HepG2 (cell line): Measurements from ENCODE around the gene ARGLU1. TPM values are rescaled to one million over a fixed set of nuclear protein-coding genes. Genes with fewer than 3 reads are reported as not detected.

Experiments used
- ATAC-seq: fragments of 200-7000 bp; cut with Tn5 transposase; 3 replicates; pipeline ENCODE4 v1.9.1; 2020; ENCODE audit warnings: mild to moderate bottlenecking, moderate library complexity
- BruUV-seq: library from RNA; stranded (reverse); fragments of 400-500 nt; replicated peaks from 2 replicates; lab custom pipeline; 2021; lab: Mats Ljungman, UMichigan
- CTCF ChIA-PET: fragments of 300-600 bp; formaldehyde crosslinking; extraction: SDS; loops from one replicate; lab custom pipeline; 2021; ENCODE audit warnings: low total read pairs, inconsistent platforms, low intra/inter-chr PET ratio; lab: Yijun Ruan, JAX
- POLR2A ChIA-PET: fragments of 350-600 bp; sonication (Branson Sonifier 250); formaldehyde crosslinking; loops from one replicate; lab custom pipeline; 2020; ENCODE audit warnings: antibody characterized with exemption, inconsistent platforms; lab: Yijun Ruan, JAX
- DNase-seq: peaks from one replicate; pipeline ENCODE4 v3.0.0-alpha.2; 2015; ENCODE audit warnings: low spot score
- FAIRE-seq: peaks from 3 replicates; lab custom pipeline; 2011; peaks lifted over from hg19 to GRCh38; lab: Jason Lieb, UNC
- H2AFZ ChIP-seq: one replicate; pipeline ENCODE4 v1.6.1; 2011; ENCODE audit warnings: low read length, inconsistent platforms
- H3K27ac ChIP-seq: fragments of 300-600 bp; 3 replicates; pipeline ENCODE4 v1.8.0; 2011; ENCODE audit warnings: mixed run types, mild to moderate bottlenecking, mixed read lengths, low read length, inconsistent platforms; ENCODE audit not compliant: insufficient read depth; ENCODE audit errors: extremely low read length
- H3K27me3 ChIP-seq, 2 experiments: fragments of 200-600 bp in 1 of 2; 2 replicates in 1 of 2; 3 replicates in 1 of 2; pipeline versions ENCODE4 v1.6.0 to v1.8.0; 2011; ENCODE audit warnings: low read length in 2 of 2, mild to moderate bottlenecking in 2 of 2, moderate library complexity in 2 of 2, inconsistent platforms in 1 of 2; ENCODE audit not compliant: insufficient read depth in 2 of 2, control insufficient read depth in 1 of 2
- H3K36me3 ChIP-seq, 2 experiments: fragments of 200-600 bp in 1 of 2; replicated peaks in 1 of 2; 2 replicates in 1 of 2; 3 replicates in 1 of 2; pipeline versions ENCODE4 v1.5.1 to v1.8.0; 2011; ENCODE audit warnings: low read length in 2 of 2, inconsistent platforms in 1 of 2; ENCODE audit not compliant: insufficient read depth in 2 of 2, control insufficient read depth in 1 of 2
- H3K4me1 ChIP-seq: 2 replicates; pipeline ENCODE4 v1.5.1; 2012; ENCODE audit warnings: low read length, inconsistent platforms; ENCODE audit not compliant: insufficient read depth
- H3K4me2 ChIP-seq: 2 replicates; pipeline ENCODE4 v1.6.0; 2011; ENCODE audit warnings: low read depth, low read length, inconsistent platforms
- H3K4me3 ChIP-seq, 3 experiments: fragments of 200-600 bp in 1 of 3; sonication (generic), shearing (Covaris generic) in 1 of 3; replicated peaks in 1 of 3; 2 replicates each; pipeline ENCODE4 v1.5.1; 2011 to 2016; ENCODE audit warnings: low read length in 3 of 3, inconsistent platforms in 2 of 3, low read depth in 2 of 3, mild to moderate bottlenecking in 2 of 3, control low read depth in 1 of 3, mixed read lengths in 1 of 3; ENCODE audit not compliant: insufficient read depth in 1 of 3
- H3K79me2 ChIP-seq: one replicate; pipeline ENCODE4 v1.6.1; 2011; ENCODE audit warnings: low read length, inconsistent platforms; ENCODE audit not compliant: insufficient read depth
- H3K9ac ChIP-seq: 2 replicates; pipeline ENCODE4 v1.6.0; 2011; ENCODE audit warnings: mild to moderate bottlenecking, low read depth, low read length, inconsistent platforms; ENCODE audit not compliant: insufficient read depth
- H3K9me3 ChIP-seq: 2 replicates; pipeline ENCODE4 v1.5.1; 2012; ENCODE audit warnings: mild to moderate bottlenecking, low read length
- H4K20me1 ChIP-seq: 2 replicates; pipeline ENCODE4 v1.6.0; 2011; ENCODE audit warnings: inconsistent platforms, mild to moderate bottlenecking, low read length, moderate library complexity; ENCODE audit not compliant: insufficient read depth
- ATRX ChIP-seq: sonication (generic); formaldehyde crosslinking; IDR thresholded peaks from 2 replicates; pipeline ENCODE4 v1.4.0; 2020; ENCODE audit warnings: missing genetic modification reagents, borderline replicate concordance
- CEBPG ChIP-seq: IDR thresholded peaks from 2 replicates; pipeline ENCODE4 v1.6.1; 2016
- EP300 ChIP-seq, 3 experiments: sonication (generic) in 1 of 3; formaldehyde crosslinking in 1 of 3; IDR thresholded peaks; 2 replicates each; pipeline versions ENCODE4 v1.5.1 to v1.6.1; 2011 to 2020; ENCODE audit warnings: low read depth in 2 of 3, low read length in 2 of 3, borderline replicate concordance in 1 of 3, improper control_type of control experiment in 1 of 3, mild to moderate bottlenecking in 1 of 3, missing genetic modification reagents in 1 of 3, moderate library complexity in 1 of 3
- KDM4B ChIP-seq: sonication (generic); formaldehyde crosslinking; IDR thresholded peaks from 2 replicates; pipeline ENCODE4 v1.4.0; 2020; ENCODE audit warnings: missing genetic modification reagents
- NFYC ChIP-seq: IDR thresholded peaks from 2 replicates; pipeline ENCODE4 v1.6.1; 2016; ENCODE audit warnings: missing genetic modification reagents, missing compliant biosample characterization
- PHF5A ChIP-seq: IDR thresholded peaks from one replicate; pipeline ENCODE4 v1.6.1; 2018; ENCODE audit warnings: low read depth, missing genetic modification reagents; ENCODE audit not compliant: unreplicated experiment
- SP1 ChIP-seq, 2 experiments: fragments of 450-650 bp in 1 of 2; sonication (generic) in 1 of 2; formaldehyde crosslinking in 1 of 2; IDR thresholded peaks; 2 replicates each; pipeline versions ENCODE4 v1.4.0 to v1.6.1; 2016 to 2020; ENCODE audit warnings: missing genetic modification reagents in 1 of 2
- TAF1 ChIP-seq: sonication (generic); formaldehyde crosslinking; IDR thresholded peaks from 2 replicates; pipeline ENCODE4 v1.4.0; 2020; ENCODE audit warnings: missing genetic modification reagents
- TBP ChIP-seq: sonication (generic); formaldehyde crosslinking; IDR thresholded peaks from 2 replicates; pipeline ENCODE4 v1.5.0; 2020; ENCODE audit warnings: missing genetic modification reagents
- ZFP36L2 ChIP-seq: sonication (generic); formaldehyde crosslinking; IDR thresholded peaks from 2 replicates; pipeline ENCODE4 v1.4.0; 2020; ENCODE audit warnings: missing genetic modification reagents
- ZNF777 ChIP-seq: sonication (generic); formaldehyde crosslinking; IDR thresholded peaks from 2 replicates; pipeline ENCODE4 v1.4.0; 2020; ENCODE audit warnings: missing genetic modification reagents
- whole genome bisulfite sequencing: methylation state at CpG from one replicate; pipeline ENCODE4 v1.1.6; 2017; ENCODE audit warnings: low lambda C conversion rate; 5-methylcytosine and 5-hydroxymethylcytosine counted together
- in situ Hi-C: cut with HindIII; loops from 2 replicates; pipeline ENCODE4 v1.10.0; 2017; ENCODE audit warnings: low pct_unique_long_range_greater_than_20kb; ENCODE audit not compliant: extremely low pct_ligation_motif_present
- intact Hi-C: fragments of 100-400 bp; cut with micrococcal nuclease; formaldehyde crosslinking; loops from one replicate; pipeline ENCODE4 v1.10.0; 2022; ENCODE audit not compliant: unreplicated experiment
- polyA plus RNA-seq, 8 experiments: library from polyadenylated mRNA; depleted of rRNA in 3 of 8; stranded (reverse) in 7 of 8; unstranded in 1 of 8; fragments of >200 nt; fragmentation: Illumina TruSeq in 4 of 8; extraction: Trizol in 4 of 8; gene quantifications; 2 replicates each; pipeline versions ENCODE4 v1.2.1 to v1.2.3, GENCODE V29; 2011 to 2016; ENCODE audit warnings: low read depth in 4 of 8, missing spikeins in 1 of 8, mixed read lengths in 1 of 8; ENCODE audit not compliant: insufficient read depth in 1 of 8
- total RNA-seq, 5 experiments: library from RNA; depleted of rRNA; stranded (reverse); fragments of >200 nt; fragmentation: Illumina TruSeq; extraction: Trizol; gene quantifications; 2 replicates each; pipeline ENCODE4 v1.2.3, GENCODE V29; 2016; ENCODE audit warnings: low read depth in 1 of 5
- TF ChIP-seq, protein P1 (sequence below): IDR thresholded peaks from 2 replicates; pipeline ENCODE4 v1.6.1; 2012; ENCODE audit warnings: low read depth, low read length, improper control_type of control experiment
- TF ChIP-seq, protein P2 (sequence below): sonication (generic); formaldehyde crosslinking; IDR thresholded peaks from 2 replicates; pipeline ENCODE4 v1.4.0; 2020; ENCODE audit warnings: missing genetic modification reagents

Gene ARGLU1
- total and polyA plus RNA-seq, 2 of the 13 experiments (the other 11 are each of a cell fraction or from before 2014, with no cell fraction given): 47.1 to 70.6 TPM

DNA sequence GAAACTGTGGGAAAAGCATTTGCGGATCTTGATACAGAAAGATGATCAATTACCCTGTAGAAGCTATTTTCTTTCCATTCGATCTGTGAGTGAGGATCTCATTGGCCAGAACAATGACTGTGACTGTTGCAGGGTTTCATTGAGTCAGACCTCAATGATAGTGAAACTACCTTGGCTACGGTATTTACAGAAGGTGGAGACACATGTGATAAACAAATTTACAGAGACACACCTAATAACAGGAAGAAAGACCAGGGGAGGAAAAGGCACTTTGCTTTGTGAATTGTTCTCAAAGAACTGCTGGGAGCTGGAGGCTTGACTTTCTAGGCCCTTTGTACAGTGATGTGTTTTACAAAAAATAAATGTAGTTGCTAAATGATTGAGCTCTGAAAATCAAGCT is 19.9 kb upstream of the ARGLU1 start (continued):
- TF ChIP-seq EP300 (IDR thresholded peaks at IDR 0.05; ENCODE audit: low read depth in 2 of 2, low read length in 2 of 2): 0 out of 4 replicates have a peak, but pooled peaks of 1 of the 2 experiments have one; percentile 15
- TF ChIP-seq EP300 (CRISPR knock-in tag; IDR thresholded peaks at IDR 0.05; ENCODE audit: borderline replicate concordance): no peak
- TF ChIP-seq, protein P1, sequence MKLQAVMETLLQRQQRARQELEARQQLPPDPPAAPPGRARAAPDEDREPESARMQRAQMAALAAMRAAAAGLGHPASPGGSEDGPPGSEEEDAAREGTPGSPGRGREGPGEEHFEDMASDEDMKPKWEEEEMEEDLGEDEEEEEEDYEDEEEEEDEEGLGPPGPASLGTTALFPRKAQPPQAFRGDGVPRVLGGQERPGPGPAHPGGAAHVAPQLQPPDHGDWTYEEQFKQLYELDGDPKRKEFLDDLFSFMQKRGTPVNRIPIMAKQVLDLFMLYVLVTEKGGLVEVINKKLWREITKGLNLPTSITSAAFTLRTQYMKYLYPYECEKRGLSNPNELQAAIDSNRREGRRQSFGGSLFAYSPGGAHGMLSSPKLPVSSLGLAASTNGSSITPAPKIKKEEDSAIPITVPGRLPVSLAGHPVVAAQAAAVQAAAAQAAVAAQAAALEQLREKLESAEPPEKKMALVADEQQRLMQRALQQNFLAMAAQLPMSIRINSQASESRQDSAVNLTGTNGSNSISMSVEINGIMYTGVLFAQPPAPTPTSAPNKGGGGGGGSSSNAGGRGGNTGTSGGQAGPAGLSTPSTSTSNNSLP: 0 out of 2 replicates have a peak, but pooled peaks have one; percentile 11

DNA sequence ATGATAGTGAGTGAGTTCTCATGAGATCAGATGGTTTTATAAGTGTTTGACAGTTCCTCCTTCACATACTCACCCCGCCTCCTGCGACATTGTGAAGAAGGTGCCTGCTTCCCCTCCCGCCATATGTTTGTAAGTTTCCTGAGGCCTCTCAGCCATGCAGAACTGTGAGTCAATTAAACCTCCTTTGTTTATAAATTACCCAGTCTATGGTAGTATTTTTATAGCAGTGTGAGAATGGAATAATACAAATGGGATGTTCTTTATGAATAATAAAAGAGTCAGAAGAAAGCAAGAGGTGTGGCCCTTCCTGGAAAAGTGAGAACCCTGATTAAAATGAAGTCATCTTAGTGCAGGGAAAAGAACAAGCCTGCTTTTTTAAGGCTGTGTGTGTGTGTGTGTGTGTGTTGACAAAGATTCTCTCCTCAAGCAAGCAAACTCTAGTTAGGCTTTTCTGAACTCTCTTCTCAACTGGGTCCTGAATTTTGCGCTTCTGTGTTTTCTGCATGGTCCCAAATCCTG is 18.8 kb upstream of the ARGLU1 start:
- POLR2A ChIA-PET: no interaction called here
- no peak overlapping the region for H2AFZ ChIP-seq
- H3K9me3 ChIP-seq: peaks cover 34% of the 10 kb centered on the region
- no peak overlapping the region for H3K27ac ChIP-seq
- H4K20me1 ChIP-seq: no peaks in the 10 kb centered on the region
- ATAC-seq: no peak
- no peaks in the 10 kb centered on the region for H3K79me2 ChIP-seq
- BruUV-seq: no TSS peak
- H3K4me3 ChIP-seq: no peak overlapping the region
- CTCF ChIA-PET: no interaction called here
- peaks cover 34% of the 10 kb centered on the region for H3K4me1 ChIP-seq
- no peaks in the 10 kb centered on the region for H3K27me3 ChIP-seq
- H3K4me2 ChIP-seq: no peak overlapping the region
- 64% methylated on average over 4 of the region's 4 CpGs for WGBS
- in situ Hi-C loops (no loop called here), intact Hi-C loops (no loop called here)
- H3K9ac ChIP-seq: no peak overlapping the region
- no peak for FAIRE-seq
- no peaks in the 10 kb centered on the region for H3K36me3 ChIP-seq
- TF ChIP-seq ZFP36L2 (CRISPR knock-in tag): no peak
- TF ChIP-seq ATRX (CRISPR knock-in tag): no peak
- TF ChIP-seq SP1 (IDR thresholded peaks at IDR 0.05): no peak
- TF ChIP-seq SP1 (CRISPR knock-in tag; IDR thresholded peaks at IDR 0.05): no peak
- TF ChIP-seq TAF1 (CRISPR knock-in tag): no peak
- TF ChIP-seq KDM4B (CRISPR knock-in tag): no peak
- TF ChIP-seq PHF5A (CRISPR knock-in tag): no peak
- no peak for TF ChIP-seq TBP (CRISPR knock-in tag)
- TF ChIP-seq ZNF777 (CRISPR knock-in tag): no peak
- TF ChIP-seq, protein P2, sequence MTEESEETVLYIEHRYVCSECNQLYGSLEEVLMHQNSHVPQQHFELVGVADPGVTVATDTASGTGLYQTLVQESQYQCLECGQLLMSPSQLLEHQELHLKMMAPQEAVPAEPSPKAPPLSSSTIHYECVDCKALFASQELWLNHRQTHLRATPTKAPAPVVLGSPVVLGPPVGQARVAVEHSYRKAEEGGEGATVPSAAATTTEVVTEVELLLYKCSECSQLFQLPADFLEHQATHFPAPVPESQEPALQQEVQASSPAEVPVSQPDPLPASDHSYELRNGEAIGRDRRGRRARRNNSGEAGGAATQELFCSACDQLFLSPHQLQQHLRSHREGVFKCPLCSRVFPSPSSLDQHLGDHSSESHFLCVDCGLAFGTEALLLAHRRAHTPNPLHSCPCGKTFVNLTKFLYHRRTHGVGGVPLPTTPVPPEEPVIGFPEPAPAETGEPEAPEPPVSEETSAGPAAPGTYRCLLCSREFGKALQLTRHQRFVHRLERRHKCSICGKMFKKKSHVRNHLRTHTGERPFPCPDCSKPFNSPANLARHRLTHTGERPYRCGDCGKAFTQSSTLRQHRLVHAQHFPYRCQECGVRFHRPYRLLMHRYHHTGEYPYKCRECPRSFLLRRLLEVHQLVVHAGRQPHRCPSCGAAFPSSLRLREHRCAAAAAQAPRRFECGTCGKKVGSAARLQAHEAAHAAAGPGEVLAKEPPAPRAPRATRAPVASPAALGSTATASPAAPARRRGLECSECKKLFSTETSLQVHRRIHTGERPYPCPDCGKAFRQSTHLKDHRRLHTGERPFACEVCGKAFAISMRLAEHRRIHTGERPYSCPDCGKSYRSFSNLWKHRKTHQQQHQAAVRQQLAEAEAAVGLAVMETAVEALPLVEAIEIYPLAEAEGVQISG (CRISPR knock-in tag): no peak
- no peak for TF ChIP-seq CEBPG (CRISPR knock-in tag)
- no peak for TF ChIP-seq NFYC (CRISPR knock-in tag)
- DNase-seq: no peak
